ENCODE results near the gene CHD6.

The CHD6 gene

DNA sequence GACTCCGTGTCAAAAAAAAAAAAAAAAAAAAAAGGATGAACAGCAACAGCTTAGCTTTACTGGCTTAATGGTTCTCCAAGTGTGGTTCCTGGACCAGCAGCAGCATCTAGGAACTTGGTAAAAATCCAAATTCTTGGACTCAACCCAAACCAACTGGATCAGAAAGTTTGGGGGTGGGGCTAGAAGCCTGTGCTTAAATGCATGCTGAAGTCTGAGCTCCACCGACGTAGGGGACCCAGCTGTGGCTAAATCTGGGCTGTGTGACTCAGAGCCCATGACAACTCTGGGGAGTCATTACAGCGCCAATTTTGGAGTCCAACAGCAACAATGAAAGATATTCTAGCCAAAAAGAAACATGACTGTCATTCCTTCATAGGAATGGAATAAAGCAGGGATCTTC lies 13.6 kb upstream of the CHD6 start:
- Mint-ChIP-seq H3K4me1 (ENCODE audit: low read depth) (peaks cover 4% of the 10 kb centered on the region), H3K9me3 (no peaks in the 10 kb centered on the region), H3K4me3 (no peak overlapping the region), H3K36me3 (ENCODE audit: low read depth) (no peaks in the 10 kb centered on the region), H3K27me3 (ENCODE audit: low read depth) (peaks cover 2% of the 10 kb centered on the region), H3K27ac (no peak overlapping the region)
- no peak for DNase-seq (ENCODE audit: low spot score)

DNA sequence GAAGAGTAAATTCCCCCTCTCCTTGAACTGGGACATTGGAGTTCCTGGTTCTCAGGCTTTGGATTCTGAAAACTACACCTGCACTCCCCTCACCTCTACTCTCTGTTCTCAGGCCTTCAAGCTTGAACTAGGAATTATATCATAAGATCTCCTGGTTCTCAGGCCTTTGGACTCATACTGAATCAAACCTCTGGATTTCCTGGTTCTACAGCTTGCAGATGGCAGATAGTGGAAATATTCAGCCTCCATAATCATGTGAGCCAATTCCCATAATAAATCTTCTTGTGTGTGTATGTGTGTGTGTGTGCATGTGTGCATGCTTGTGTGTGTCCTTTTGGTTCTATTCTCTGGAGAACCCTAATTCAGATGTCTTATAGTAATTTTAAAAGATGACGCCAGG lies 12.7 kb upstream of the CHD6 start:
- H3K27ac Mint-ChIP-seq: no peak overlapping the region
- peaks cover 4% of the 10 kb centered on the region for H3K4me1 Mint-ChIP-seq (ENCODE audit: low read depth)
- H3K36me3 Mint-ChIP-seq (ENCODE audit: low read depth): no peaks in the 10 kb centered on the region
- no peak overlapping the region for H3K4me3 Mint-ChIP-seq
- H3K9me3 Mint-ChIP-seq: no peaks in the 10 kb centered on the region
- no peak for DNase-seq (ENCODE audit: low spot score)
- peaks cover 4% of the 10 kb centered on the region for H3K27me3 Mint-ChIP-seq (ENCODE audit: low read depth)

GRCh38 chr20:41627611-41628244 lies 9.6 kb upstream of the CHD6 start:
- H3K27me3 Mint-ChIP-seq (ENCODE audit: low read depth): peaks cover 7% of the 10 kb centered on the region
- H3K4me3 Mint-ChIP-seq: no peak overlapping the region
- H3K4me1 Mint-ChIP-seq (ENCODE audit: low read depth): peaks cover 1% of the 10 kb centered on the region
- H3K27ac Mint-ChIP-seq: no peak overlapping the region
- H3K36me3 Mint-ChIP-seq (ENCODE audit: low read depth): no peaks in the 10 kb centered on the region
- H3K9me3 Mint-ChIP-seq: no peaks in the 10 kb centered on the region
- DNase-seq (ENCODE audit: low spot score): no peak

- no peak for DNase-seq (ENCODE audit: low spot score)
- Mint-ChIP-seq H3K27ac (no peak overlapping the region), H3K27me3 (ENCODE audit: low read depth) (peaks cover 7% of the 10 kb centered on the region)
These were observed 8.9 kb upstream of the CHD6 start for GRCh38 chr20:41627001-41627495.

DNA sequence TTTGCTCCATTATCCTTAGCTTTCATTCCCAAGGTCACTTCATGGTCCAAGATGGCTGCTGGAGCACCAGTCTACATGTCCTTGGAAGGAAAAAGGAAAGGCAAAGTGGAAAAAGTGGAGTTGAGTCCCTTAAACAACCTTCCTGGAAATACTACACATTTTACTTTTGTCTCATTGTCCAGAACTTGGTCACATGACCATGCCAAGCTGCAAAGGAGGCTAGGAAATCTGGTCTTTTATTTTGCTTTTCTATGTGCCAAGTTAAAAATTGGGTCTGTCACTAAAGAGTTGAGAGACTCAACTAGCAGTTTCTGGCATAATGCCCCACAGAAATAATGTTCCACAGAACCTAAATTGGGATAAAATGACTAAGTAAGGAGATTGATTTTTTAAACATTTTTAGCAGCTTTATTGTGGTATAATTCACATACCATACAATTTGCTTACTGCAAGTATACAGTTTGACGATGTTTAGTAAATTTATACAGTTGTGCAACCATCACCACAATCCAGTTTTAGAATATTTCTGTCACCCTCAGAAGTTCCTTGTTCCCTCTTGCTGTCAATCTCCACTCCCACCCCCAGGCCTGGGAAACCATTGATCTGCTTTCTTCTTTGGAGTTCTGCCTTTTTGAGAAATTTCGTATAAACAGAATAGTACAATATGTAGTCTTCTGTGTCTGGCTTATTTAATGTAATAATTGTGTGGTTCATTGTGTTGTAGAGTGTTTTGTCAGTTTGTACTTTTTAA lies 5.6 kb upstream of the CHD6 start:
- DNase-seq (ENCODE audit: low spot score): no peak
- Mint-ChIP-seq H3K9me3 (no peaks in the 10 kb centered on the region), H3K36me3 (ENCODE audit: low read depth) (no peaks in the 10 kb centered on the region), H3K27me3 (ENCODE audit: low read depth) (peaks cover 22% of the 10 kb centered on the region), H3K4me3 (no peak overlapping the region), H3K27ac (no peak overlapping the region), H3K4me1 (ENCODE audit: low read depth) (peaks cover 5% of the 10 kb centered on the region)

More at GRCh38 chr20:41627001-41627495, 8.9 kb upstream of the CHD6 start:
- Mint-ChIP-seq H3K4me3 (no peak overlapping the region), H3K9me3 (no peaks in the 10 kb centered on the region), H3K4me1 (ENCODE audit: low read depth) (peaks cover 1% of the 10 kb centered on the region), H3K36me3 (ENCODE audit: low read depth) (no peaks in the 10 kb centered on the region)

DNA sequence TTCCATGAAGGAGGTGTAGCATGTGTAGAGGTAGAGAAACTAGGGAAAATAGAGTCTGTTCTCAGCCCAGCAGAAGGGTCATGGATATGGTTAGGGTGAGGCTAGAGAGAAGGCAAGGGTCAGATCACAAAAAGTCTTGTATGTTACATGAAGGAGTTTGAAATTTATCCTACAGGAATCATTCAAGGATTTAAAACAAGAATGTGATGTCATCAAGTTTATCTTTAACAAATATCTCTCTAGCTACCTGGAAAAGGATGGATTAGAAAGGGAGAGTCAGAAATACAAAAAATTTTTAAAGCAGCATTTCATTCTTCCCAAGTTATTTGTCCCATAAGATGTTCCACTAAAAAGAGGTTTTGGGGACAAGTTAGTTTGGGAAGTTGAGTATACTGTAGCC lies 4.4 kb upstream of the CHD6 start:
- Mint-ChIP-seq H3K4me3 (no peak overlapping the region), H3K27me3 (ENCODE audit: low read depth) (peaks cover 20% of the 10 kb centered on the region), H3K27ac (no peak overlapping the region), H3K9me3 (no peaks in the 10 kb centered on the region), H3K4me1 (ENCODE audit: low read depth) (peaks cover 4% of the 10 kb centered on the region), H3K36me3 (ENCODE audit: low read depth) (no peaks in the 10 kb centered on the region)
- DNase-seq (ENCODE audit: low spot score): no peak

DNA sequence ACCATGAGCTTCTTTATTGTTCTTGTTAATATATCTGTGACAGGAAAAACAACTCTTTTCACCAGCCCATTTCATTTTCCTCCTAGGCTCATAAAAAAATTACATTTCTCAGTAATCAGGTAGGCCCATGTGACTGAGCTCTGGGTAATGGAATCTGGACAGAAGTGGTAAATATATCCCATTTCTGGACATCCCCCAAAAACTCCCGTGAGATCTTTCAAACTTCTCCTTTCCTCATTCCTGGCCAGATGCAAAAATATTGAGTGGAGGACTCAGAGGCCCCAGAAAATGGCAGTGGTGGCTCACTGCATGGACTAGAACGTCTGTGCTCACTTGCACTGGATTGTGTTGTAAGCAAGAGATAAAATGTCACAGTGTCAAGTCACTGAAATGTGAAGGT lies 3.8 kb upstream of the CHD6 start:
- H3K4me3 Mint-ChIP-seq: no peak overlapping the region
- peaks cover 20% of the 10 kb centered on the region for H3K27me3 Mint-ChIP-seq (ENCODE audit: low read depth)
- H3K4me1 Mint-ChIP-seq (ENCODE audit: low read depth): peaks cover 9% of the 10 kb centered on the region
- H3K36me3 Mint-ChIP-seq (ENCODE audit: low read depth): peaks cover 2% of the 10 kb centered on the region
- no peaks in the 10 kb centered on the region for H3K9me3 Mint-ChIP-seq
- DNase-seq (ENCODE audit: low spot score): no peak
- no peak overlapping the region for H3K27ac Mint-ChIP-seq

- peaks cover 20% of the 10 kb centered on the region for H3K27me3 Mint-ChIP-seq (ENCODE audit: low read depth)
- DNase-seq (ENCODE audit: low spot score): no peak
- peaks cover 13% of the 10 kb centered on the region for H3K4me1 Mint-ChIP-seq (ENCODE audit: low read depth)
- H3K9me3 Mint-ChIP-seq: no peaks in the 10 kb centered on the region
- H3K27ac Mint-ChIP-seq: no peak overlapping the region
- no peak overlapping the region for H3K4me3 Mint-ChIP-seq
- peaks cover 2% of the 10 kb centered on the region for H3K36me3 Mint-ChIP-seq (ENCODE audit: low read depth)
These were observed 3.2 kb upstream of the CHD6 start for GRCh38 chr20:41621421-41621820.

DNA sequence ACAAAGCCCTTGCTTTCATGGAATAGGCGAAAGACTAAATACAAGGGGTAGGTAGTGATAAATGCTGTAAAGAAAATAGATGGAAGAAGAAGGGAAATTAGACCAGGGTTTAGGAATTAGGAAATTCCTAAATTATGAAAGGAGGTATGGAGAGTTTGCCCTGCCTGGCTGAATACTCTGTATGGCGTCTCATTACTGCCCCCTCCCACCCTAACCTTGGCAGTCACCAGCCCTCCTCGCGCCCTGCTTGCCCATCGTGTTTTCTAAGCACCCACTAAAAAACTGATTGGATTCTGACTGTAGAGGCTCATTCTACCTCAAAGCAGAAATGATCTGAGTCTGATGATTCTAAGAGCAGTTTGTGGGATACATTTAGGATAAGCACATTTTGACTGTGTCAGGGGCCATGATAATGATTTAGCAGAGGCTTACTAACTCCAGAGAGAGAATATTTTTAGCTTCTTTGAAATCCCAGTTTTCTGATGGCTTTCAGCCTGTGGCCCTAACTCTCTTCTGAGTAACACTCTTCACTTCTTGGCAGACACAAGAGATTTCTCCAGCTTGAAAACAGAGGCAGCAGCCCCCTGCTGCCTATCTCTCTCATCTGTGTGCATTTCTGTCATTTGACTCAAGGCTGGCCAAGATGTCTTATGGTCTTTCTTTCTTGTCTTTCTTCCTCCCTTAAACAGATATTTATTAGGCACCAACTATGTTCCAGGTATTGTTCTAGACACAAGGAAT lies 1.4 kb upstream of the CHD6 start:
- no peak overlapping the region for H3K27ac Mint-ChIP-seq

DNA sequence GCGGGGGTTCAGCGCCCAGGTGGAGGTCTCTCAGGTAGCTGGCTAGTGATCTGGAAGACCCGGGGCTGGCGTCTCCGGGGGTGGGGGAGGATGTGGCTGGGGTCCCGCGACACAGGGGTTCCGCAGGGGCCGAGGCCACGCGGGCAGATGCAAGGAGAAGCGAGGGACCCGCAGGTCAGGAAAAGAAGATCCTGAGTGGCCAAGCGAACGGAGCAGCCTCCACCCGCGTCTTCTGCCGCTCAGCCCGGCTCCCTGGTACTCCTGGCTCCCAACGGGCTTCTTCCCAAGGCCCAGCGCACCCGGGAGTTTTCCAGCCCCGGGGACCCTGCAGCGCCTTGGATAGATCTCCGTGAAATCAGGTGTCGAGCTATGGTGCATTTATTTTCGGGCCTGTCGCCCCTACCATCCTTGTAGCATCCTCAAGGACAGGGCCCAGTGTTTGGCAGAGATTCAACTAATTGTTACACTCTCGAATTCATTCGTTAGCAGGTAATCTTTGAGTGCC lies 682 bp upstream of the CHD6 start:
- H3K27ac Mint-ChIP-seq: no peak overlapping the region
- H3K36me3 Mint-ChIP-seq (ENCODE audit: low read depth): peaks cover 2% of the 10 kb centered on the region
- no peaks in the 10 kb centered on the region for H3K9me3 Mint-ChIP-seq
- peaks cover 15% of the 10 kb centered on the region for H3K27me3 Mint-ChIP-seq (ENCODE audit: low read depth)
- no peak for DNase-seq (ENCODE audit: low spot score)
- peaks cover 33% of the 10 kb centered on the region for H3K4me1 Mint-ChIP-seq (ENCODE audit: low read depth)
- peak overlapping the region; percentile 74 for H3K4me3 Mint-ChIP-seq

More for the DNA sequence above, 1.4 kb upstream of the CHD6 start:
- Mint-ChIP-seq H3K36me3 (ENCODE audit: low read depth) (peaks cover 2% of the 10 kb centered on the region), H3K4me1 (ENCODE audit: low read depth) (peaks cover 31% of the 10 kb centered on the region), H3K9me3 (no peaks in the 10 kb centered on the region), H3K27me3 (ENCODE audit: low read depth) (peaks cover 18% of the 10 kb centered on the region), H3K4me3 (peak overlapping the region; percentile 74)
- no peak for DNase-seq (ENCODE audit: low spot score)

GRCh38 chr20:41617059-41617901 lies 897 bp downstream of the CHD6 start:
- Mint-ChIP-seq H3K36me3 (ENCODE audit: low read depth) (peaks cover 2% of the 10 kb centered on the region), H3K4me1 (ENCODE audit: low read depth) (peaks cover 33% of the 10 kb centered on the region), H3K27ac (peak overlapping the region; percentile 90), H3K4me3 (peak overlapping the region; percentile 93), H3K9me3 (no peaks in the 10 kb centered on the region), H3K27me3 (ENCODE audit: low read depth) (peaks cover 15% of the 10 kb centered on the region)
- peak; percentile 33 for DNase-seq (ENCODE audit: low spot score)

DNA sequence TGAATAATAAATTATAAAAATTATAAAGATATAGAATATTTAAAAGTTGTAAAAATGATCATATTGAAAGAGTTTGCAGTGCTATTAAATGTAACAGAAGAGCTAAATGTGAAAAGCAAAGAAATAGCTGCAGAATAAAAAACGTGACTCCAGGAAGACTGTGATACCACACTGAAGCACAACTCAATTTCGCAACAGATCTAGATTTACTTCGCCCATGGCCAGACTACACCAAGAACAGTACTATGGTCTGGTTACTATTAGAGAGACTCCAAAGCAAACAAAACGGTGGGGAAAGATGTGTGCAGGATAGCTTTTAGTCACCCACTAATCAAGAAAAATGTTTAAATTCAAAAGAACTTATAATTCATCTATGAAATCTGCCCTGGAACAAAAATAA lies 1.9 kb downstream of the CHD6 start:
- H3K9me3 Mint-ChIP-seq: no peaks in the 10 kb centered on the region
- peaks cover 33% of the 10 kb centered on the region for H3K4me1 Mint-ChIP-seq (ENCODE audit: low read depth)
- peaks cover 15% of the 10 kb centered on the region for H3K27me3 Mint-ChIP-seq (ENCODE audit: low read depth)
- H3K4me3 Mint-ChIP-seq: peak overlapping the region; percentile 93
- DNase-seq (ENCODE audit: low spot score): no peak
- H3K27ac Mint-ChIP-seq: peak overlapping the region; percentile 12
- H3K36me3 Mint-ChIP-seq (ENCODE audit: low read depth): peaks cover 2% of the 10 kb centered on the region

DNA sequence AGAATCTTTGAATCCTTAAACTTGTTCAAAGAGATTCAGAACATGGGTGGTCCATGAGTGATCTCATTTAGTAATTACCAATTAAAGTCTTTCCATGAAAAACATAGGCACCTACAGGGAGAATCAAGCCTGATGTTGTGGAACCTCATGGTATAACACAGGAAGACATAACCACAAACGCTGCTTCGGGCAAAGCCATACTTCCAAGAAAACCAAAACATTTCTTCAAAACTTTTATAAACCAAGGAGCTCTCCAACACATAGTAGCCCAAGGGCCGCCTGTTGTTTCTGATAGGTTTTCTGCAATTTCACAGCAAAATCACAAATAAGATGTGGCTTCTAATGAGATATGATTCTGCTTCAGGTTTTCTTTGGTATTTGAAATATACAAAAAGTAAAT lies 2.5 kb downstream of the CHD6 start:
- H3K27ac Mint-ChIP-seq: no peak overlapping the region
- H3K4me1 Mint-ChIP-seq (ENCODE audit: low read depth): peaks cover 33% of the 10 kb centered on the region
- H3K4me3 Mint-ChIP-seq: peak overlapping the region; percentile 69
- H3K36me3 Mint-ChIP-seq (ENCODE audit: low read depth): peaks cover 2% of the 10 kb centered on the region
- H3K27me3 Mint-ChIP-seq (ENCODE audit: low read depth): peaks cover 11% of the 10 kb centered on the region
- H3K9me3 Mint-ChIP-seq: no peaks in the 10 kb centered on the region
- no peak for DNase-seq (ENCODE audit: low spot score)

All from T-helper 2 cell treated with Interferon-gamma antibody and Interleukin-4, amounts not matched to agents 5 μg/mL and 100 μg/mL, for 36 hours (primary cell).